Cerebellar nuclear complex (tissue), 1 donor: ENCODE data around the gene E2F2.
"Not testable (repeated sequence)": the region's sequence is repeated elsewhere in the genome, so short reads cannot be mapped to it uniquely, and the experiment has no call there.

Source experiments
- DNase-seq, 2 experiments: peaks; one replicate each; lab custom pipeline; 2025; lab: John Stamatoyannopoulos, UW

E2F2 gene

DNA sequence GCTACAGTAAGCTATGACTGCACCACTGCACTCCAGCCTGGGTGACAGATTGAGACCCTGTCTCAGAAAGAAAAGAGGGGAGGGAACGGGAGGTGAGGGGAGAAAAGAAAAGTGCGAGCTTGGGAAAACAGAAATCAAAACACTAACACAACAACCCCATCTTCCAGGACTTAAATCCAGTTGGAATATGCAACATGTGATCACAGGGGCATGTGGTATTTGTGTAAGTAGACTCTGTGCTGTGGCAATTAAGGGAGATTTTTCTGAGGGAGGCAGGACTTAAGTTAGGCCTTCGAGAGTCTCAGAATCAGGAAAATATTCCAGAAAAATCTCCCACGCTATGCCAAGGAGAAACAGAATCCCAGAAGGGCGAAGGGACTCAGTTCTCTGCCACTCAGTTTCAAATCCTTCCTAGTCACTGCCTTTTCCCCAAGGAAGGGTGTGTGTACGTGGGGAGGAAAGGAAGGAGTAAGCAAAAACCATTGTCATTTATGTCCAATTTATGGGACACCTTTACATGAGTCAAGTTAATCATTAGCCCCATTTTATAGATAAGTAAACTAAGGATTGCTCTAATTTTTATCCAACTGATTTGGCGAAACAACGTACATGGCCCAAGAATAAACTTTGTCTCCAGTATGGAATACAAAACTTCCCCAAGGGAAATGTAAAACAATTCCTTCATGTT lies 16.0 kb upstream of the E2F2 start:
- DNase-seq = no peak

DNA sequence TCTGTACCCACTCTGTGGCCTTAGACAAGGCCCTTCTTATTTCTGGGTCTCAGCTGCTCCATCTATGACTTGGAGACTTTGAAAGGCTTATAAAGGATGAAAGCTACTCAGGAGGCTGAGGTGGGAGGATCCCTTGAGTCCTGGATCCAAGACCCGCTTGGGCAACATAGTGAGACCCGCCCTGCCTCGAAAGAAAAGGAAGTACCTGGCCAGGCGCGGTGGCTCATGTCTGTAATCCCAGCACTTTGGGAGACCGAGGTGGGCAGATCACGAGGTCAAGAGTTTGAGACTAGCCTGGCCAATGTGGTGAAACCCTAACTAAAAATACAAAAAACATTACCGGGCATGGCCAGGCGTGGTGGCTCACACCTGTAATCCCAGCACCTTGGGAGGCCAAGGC lies 14.8 kb upstream of the E2F2 start:
- no peak for DNase-seq

- no peak for DNase-seq
Measured at GRCh38 chr1:23544444-23545389, 13.7 kb upstream of the E2F2 start.

- DNase-seq = no peak
Measured at GRCh38 chr1:23543707-23544443, 12.8 kb upstream of the E2F2 start.

DNA sequence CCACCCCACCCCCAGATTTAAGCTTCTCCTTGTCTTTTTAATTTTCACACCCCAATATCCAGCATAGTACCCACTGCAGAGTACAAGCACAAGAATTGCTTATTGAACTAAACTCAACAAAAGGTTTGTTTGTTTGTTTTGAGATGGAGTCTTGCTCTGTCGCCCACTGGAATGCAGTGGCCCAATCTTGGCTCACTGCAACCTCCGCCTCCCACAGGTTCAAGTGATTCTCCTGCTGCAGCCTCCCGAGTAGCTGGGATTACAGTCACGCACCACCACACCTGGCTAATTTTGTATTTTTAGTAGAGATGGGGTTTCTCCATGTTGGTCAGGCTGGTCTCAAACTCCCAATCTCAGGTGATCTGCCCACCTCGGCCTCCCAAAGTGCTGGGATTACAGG lies 11.9 kb upstream of the E2F2 start:
- not testable (repeated sequence) for DNase-seq

- DNase-seq = peak in 1 of 2 experiments; percentile 14
Measured at GRCh38 chr1:23539698-23540266, 8.7 kb upstream of the E2F2 start.

- DNase-seq = no peak
Measured at GRCh38 chr1:23537296-23537973, 6.4 kb upstream of the E2F2 start.

- DNase-seq = no peak
Measured at GRCh38 chr1:23533246-23534023, 2.4 kb upstream of the E2F2 start.

DNA sequence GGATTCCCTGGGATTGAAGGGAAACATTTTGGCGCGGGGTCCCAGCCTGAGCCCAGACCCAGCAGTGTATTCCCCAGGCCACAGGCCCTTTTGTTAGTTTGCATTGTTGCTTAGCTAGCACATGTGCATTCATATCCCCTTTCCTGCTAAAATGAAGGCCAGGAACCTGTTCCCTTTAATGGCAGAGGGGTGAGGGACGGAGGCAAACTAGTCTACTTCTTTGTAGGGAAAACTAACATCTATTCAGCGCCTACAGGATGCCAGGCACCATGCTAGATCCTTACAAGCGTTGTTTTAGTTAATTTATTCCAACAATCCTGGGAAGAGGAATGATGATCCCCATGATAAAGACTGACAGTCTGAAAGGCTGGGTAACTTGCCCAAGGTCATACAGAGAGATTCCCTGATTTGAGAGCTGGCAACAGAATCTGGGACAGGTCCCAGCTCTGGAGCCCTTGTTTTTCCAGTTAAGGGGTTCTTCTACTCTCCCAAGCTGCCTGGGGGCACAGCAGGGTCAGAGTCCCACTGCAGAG lies 595 bp upstream of the E2F2 start:
- no peak for DNase-seq

GRCh38 chr1:23530087-23530746 lies 816 bp downstream of the E2F2 start:
- DNase-seq = no peak

- no peak for DNase-seq
Measured at GRCh38 chr1:23529146-23530086, 1.6 kb downstream of the E2F2 start.

GRCh38 chr1:23528250-23528978 lies 2.6 kb downstream of the E2F2 start:
- no peak for DNase-seq

DNA sequence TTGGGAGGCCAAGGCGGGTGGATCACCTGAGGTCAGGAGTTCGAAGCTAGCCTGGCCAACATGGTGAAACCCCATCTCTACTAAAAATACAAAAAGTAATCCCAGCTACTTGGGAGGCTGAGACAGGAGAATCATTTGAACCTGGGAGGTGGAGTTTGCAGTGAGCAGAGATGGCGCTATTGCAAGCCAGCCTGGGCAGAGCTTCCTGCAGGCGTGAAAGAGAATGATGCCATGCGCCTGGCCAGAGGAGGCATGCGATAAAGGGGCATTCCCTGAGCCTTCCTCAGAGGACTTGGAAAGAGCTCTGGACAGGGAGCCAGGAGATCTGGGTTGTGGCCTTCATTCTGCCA lies 3.2 kb downstream of the E2F2 start:
- DNase-seq = no peak

DNA sequence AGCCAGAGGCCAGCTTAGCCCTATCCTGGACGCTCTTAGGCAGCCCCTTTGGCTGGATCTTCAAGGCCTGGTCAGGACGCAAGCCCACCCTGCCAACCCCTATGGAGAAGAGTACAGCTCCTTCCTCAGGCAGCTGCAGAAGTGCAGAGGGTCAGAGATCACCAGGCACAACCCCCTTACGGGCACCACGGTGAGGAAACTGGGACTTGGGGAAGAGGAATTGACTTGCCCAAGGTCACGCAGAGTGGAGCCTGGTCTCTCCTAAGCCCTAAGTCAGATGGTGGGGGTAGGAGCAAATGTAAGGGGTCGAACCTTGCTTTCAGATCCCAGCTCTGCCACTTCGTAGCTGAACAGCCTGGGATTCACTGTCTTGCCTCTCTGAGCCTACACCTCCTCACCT lies 3.7 kb downstream of the E2F2 start:
- DNase-seq = no peak

- no peak for DNase-seq
Measured at GRCh38 chr1:23526329-23527041, 4.5 kb downstream of the E2F2 start.

DNA sequence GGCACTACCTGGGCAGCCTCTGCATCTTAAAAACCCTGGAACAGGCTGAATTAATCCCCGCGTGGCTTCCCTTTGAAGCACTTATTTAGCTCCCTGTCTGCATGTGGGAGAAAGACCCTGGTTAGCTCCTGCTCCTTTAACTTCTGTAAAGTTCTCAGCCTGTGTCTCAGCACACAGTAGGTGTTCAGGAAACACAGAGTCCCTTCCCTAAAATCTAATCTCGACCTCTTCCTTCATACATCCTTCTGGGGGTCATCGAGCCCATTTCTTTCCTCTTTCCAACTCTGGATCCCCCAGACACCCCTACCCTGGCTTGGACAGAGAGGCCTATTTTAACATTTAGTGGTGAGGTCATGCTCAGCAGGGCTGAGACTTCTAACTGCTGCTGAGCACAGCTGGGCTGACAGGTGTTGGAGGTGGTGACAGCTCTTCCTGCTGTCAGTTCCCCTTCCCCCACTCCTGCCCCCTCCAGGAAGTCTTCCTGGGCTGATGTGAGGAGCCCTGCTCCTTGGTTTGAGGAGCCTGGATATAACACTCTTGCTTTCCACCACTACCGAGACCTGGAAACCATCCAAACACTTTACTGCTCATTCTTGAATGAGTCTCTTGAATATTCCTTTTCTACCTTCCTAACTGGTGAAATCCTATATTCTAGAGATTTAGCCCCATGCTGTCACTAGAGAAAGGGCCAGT lies 5.3 kb downstream of the E2F2 start:
- no peak for DNase-seq
